ENCODE results near the gene IL16. TPM values are rescaled to one million over a fixed set of nuclear protein-coding genes. Genes with fewer than 3 reads are reported as not detected.

The IL16 gene
- total RNA-seq, 1 donor from 2014 or later, result 2.5 TPM

DNA sequence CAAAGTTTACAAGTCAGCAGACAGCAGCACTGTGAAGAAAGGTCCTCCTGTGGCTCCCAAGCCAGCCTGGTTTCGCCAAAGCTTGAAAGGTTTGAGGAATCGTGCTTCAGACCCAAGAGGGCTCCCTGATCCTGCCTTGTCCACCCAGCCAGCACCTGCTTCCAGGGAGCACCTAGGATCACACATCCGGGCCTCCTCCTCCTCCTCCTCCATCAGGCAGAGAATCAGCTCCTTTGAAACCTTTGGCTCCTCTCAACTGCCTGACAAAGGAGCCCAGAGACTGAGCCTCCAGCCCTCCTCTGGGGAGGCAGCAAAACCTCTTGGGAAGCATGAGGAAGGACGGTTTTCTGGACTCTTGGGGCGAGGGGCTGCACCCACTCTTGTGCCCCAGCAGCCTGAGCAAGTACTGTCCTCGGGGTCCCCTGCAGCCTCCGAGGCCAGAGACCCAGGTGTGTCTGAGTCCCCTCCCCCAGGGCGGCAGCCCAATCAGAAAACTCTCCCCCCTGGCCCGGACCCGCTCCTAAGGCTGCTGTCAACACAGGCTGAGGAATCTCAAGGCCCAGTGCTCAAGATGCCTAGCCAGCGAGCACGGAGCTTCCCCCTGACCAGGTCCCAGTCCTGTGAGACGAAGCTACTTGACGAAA is 103.1 kb downstream of the IL16 start:
- intact Hi-C loops (cut with DNase I), result no loop called here
- no peak for DNase-seq (ENCODE audit: low spot score)

DNA sequence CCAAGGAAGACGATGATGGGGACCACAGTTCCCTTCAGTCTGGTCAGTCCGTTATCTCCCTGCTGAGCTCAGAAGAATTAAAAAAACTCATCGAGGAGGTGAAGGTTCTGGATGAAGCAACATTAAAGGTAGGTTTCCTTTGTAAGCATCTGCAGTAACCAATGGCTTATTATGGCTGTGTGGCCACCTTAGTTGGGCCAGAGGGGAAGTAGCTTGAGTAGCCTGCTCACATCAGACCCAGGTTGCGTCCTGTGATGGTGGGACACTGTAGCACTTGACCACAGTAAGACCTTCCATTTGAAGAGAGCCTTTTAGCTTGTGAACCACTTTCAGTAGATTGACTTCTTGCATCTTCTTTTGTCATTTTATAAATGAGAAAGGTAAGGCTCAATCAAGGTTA is 104.7 kb downstream of the IL16 start:
- no peak for DNase-seq (ENCODE audit: low spot score)
- intact Hi-C loops (cut with DNase I), result no loop called here

DNA sequence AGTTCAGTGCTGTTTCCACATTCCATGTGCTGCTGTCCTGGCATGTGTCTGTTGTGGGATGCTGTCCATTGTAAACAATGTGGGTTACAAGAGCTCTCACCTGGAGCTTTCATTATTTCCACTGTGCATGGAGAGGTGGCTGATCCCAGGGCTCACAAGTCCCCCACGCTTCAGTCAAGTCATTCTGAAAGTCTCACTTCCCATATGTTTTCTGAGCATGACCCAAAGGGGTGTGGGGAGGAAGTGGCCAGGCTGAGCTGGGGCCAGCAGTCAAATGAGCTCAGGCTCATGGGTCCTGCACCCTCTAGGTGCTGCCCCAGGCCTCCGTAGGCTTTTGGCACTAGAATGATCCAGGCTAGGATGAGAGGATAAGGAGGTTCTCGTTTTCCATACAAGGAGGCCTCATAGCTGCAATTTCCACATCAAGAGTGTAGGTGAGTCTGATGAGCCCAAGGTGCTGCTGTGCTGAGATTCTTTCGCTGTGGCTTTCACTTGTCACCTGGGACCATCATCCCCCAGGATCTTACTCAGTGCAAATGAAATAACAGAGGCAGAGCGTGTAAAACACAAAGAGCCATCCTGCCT is 105.2 kb downstream of the IL16 start:
- intact Hi-C loops (cut with DNase I), result no loop called here
- no peak for DNase-seq (ENCODE audit: low spot score)

DNA sequence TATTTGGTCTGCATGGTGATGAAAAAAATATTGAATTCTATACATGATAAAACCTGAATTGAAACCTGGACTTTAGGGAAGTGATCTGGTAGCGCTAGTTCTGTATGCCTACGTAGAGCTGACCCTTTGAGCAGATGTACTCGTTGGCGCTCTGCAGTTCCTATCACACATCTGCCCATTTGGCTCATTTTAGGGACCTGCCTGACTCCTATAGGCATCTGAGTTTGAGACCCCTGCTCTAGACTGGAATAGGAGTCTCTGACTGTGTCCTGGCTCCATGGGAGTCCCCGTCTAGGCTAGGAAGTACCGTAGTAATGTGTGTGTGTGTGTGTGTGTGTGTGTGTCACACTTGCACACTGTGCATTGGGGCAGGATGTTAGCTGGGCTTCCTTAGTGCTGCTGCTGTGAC is 106.0 kb downstream of the IL16 start:
- intact Hi-C loops (cut with DNase I), result no loop called here
- no peak for DNase-seq (ENCODE audit: low spot score)

DNA sequence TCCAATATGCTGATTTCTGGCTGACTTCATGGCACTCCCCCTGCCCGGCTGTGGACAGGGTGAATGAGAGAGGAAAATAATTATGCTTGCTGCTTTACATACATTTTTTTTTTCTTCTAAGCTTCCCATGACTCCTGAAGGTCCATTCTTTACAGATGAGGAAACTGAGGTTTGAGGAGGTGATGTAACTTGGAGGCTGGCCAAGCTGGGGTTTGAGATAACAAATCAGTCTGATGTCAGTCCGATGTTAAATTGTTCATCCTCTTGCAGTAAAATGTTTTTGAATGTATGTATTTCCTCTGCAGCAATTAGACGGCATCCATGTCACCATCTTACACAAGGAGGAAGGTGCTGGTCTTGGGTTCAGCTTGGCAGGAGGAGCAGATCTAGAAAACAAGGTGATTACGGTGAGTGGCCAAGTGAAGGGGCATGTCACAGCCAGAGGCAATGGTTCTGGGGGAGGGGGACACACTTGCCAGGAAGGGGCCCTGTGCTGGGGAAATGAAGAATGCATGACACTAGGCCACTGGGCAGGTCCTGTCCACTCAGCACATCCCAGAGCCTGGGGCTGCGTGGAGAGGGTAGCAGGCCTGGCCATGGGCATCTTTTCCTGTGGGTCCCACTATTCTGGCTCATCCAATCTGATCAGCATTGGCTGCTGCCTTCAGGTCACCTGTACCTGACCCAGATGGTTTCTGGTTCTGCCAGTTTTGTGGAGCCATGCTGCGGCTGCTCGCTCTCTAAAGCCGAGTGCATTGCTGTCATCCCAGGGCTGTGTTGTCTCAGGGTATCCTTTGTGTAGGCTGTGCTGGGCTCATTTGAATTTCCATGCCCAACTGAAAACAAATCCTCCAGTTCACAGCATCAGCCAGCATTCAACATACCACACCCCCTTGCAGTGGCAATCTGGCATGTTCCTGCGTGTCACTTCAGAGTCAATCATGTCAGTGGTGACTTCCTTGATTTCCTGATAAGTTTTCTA is 106.9 kb downstream of the IL16 start:
- DNase-seq (ENCODE audit: low spot score), result no peak
- intact Hi-C loops (cut with DNase I), result no loop called here

DNA sequence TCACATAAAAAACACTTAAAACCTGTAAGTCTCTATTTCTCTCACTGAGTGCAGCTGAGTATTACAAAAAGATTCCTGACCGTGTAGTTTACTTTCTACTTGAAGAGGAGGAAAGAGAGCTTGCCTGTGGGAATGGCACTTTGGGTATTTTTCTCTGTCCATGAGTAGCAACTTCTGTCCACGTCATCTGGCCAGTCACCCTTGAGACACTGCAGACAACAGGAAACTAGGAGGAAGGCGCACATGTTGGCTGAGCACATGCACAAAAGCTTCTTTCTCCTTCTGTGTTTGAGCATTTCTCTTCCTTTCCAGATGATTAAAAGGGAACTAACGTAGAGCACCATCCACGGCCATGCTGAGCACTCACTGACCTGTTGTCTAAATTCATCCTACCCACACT is 107.5 kb downstream of the IL16 start:
- no peak for DNase-seq (ENCODE audit: low spot score)
- intact Hi-C loops (cut with DNase I), result no loop called here

DNA sequence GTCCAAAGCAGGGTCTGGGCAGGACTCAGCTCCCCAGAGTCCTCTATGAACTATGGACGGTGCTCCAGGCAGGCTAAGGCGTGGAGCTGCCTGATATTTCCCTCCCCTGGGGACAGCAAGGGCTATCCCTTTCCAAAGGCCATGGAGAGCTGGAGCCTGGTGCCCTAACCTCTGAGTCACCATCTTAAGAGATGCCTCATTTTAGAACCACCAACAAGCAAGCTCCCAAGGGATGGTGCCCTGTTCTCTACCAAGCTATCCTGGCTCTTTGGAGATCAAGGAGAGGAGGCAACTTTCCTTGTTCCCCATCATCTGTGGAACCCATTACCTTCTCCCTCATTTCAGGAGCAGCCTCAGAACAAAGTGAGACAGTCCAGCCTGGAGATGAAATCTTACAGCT is 111.6 kb downstream of the IL16 start:
- intact Hi-C loops (cut with DNase I), result no loop called here
- no peak for DNase-seq (ENCODE audit: low spot score)

DNA sequence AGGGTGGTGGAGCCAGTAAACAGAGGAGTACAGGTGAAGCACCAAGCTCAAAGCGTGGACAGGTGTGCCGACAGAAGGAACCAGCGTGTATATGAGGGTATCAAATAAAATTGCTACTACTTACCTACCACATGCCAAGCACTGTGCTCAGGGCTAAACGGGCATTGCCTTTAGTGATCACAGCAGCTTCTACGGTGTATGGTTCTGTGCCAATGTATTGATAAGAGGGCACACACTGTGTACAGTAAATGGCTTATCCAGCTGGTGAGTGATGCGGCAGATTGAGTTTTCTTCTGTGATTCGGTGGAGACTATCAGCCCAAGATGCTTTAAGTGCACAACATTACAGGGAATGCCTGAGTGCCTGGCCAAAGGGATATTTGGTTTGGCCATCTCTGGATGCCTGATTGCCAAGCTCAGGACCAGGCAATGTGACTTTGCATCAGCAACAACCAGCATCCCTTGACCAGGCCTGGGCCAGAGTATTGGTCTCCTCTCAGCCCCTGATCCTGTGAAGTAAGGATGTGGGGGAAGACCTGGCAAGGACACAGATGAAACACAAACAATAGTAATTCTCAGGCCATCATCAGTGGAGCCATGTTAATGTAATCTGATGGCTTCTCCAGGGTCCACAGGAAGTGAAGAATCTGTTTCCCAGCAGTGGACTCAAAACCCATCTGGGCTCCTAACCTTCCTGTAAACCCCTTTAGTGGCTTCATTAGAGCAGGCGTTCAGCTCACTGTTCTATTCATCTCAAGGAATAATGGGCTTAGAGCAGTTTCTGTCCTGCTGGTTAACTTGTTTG is 113.2 kb downstream of the IL16 start:
- no peak for DNase-seq (ENCODE audit: low spot score)
- intact Hi-C loops (cut with DNase I), result no loop called here

DNA sequence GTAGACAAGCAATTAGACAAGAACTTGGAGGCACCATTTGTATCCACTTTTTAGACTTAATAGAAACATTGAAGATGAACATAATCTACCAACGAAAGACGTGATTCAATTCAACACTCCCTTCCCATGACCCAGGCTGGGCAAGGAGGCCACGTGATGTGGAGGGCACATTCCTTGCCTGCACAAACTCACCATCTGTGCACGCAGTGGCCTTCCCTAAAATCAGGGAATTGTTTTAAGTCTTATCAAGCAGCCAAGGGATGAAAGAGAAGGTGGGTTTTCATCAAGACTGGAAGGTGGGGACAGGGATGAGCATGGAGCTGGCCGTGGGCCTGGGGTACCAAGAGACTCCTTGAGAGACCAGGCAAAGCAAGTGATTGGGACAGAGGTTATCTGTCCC is 113.8 kb downstream of the IL16 start:
- DNase-seq (ENCODE audit: low spot score), result no peak
- intact Hi-C loops (cut with DNase I), result no loop called here

DNA sequence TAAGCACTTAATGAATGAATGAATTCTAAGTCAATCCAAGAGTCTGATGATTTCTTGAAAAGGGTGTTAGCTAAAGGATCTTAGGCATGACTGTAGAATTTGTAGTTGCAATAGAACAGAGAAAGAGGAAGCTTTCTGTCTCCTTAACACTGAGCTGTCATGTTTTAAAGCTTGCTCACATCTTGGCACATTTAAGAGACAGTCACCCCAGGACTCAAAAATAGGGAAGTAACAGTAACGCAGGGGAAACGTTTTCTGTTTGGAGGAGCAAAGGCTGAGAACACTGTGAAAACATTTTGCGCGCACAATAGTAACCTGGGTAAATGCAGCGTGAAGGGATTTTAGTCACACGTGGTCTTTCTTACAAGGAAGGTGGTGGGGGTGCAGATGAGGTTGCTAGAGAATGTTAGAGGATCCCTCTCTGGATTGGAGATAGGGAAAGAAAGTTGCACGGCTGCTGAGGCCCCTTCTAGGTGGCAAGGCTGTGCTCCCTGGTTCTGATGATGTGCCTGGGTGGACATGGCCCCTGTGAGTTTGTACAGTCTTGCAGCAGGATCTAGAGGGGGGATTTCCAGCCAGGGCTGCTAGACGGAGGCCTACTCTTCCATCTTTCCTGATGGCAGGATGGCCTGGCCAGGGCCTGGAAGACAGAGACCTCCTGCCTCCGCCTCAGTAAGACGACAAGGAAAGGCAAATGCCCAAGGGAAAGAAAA is 115.2 kb downstream of the IL16 start:
- no peak for DNase-seq (ENCODE audit: low spot score)
- intact Hi-C loops (cut with DNase I), result no loop called here

DNA sequence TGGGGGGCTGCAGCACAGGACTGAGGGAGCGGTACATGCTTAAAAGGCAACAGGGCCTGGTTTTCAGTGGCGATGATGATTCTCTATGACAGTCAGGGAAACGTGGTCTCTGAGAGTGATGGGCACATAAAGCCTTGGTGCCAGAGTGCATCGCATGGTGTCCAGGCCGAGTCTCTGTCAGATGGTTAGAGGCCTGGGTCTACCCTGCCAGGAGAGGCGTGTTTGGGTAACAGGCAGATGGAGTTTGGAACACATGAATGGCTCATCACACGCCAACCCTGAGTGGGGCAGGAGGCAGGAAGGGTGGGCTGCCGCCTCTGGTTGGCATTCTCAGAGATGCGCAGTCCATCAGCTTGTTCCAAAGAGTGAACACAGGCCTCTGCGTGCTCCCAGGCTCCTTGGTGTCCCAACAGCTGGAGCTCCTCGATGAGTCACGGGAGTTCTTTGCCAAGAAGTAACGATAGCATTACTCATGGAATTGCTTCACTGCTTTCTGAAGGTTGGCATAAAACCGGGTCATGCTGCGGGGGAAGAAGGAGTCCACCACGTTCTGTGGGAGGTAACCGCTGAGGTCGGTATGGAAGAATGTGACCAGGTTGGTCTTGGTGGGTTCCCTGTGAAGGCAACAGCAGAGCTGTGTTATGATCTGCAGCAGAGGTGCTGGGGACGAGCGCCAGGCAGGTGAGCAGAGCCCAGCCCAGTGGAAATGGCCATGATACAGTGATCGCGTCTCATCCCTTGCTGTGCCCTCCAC is 116.3 kb downstream of the IL16 start:
- no peak for DNase-seq (ENCODE audit: low spot score)
- intact Hi-C loops (cut with DNase I), result no loop called here

DNA sequence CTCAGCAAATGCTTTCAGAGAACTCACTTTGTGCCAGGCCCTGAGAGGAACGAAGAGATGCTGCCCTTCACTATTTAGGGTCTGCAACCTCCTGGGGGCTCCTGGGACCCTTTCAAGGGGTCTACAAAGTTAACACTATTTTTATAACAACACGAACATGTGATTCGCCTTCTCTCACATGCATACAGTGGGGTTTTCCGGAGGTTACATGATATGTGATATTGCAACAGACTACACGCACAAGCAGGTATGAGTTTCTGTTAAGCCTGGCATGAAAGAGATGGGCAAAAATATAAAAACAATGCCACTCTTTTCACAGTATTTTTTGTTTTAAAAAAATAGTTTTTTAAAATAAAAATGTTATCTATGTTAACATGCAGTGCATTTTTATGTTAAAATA is 117.0 kb downstream of the IL16 start:
- DNase-seq (ENCODE audit: low spot score), result no peak
- intact Hi-C loops (cut with DNase I), result no loop called here

DNA sequence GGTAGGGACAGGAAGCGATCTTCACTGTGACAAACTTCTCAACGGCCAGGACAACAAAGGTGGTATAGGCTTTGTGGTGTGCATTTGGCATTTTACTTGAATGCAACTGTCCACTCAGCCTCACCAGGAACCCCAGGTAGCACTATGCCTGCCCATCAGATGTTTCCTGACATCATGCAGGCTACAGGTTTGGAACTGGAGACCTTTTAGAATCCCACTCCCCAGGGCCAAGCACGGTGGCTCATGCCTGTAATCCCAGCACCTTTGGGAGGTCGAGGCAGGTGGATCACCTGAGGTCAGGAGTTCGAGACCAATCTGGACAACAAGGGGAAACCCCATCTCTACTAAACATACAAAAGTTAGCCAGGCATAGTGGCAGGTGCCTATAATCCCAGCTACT is 117.7 kb downstream of the IL16 start:
- intact Hi-C loops (cut with DNase I), result no loop called here
- no peak for DNase-seq (ENCODE audit: low spot score)

DNA sequence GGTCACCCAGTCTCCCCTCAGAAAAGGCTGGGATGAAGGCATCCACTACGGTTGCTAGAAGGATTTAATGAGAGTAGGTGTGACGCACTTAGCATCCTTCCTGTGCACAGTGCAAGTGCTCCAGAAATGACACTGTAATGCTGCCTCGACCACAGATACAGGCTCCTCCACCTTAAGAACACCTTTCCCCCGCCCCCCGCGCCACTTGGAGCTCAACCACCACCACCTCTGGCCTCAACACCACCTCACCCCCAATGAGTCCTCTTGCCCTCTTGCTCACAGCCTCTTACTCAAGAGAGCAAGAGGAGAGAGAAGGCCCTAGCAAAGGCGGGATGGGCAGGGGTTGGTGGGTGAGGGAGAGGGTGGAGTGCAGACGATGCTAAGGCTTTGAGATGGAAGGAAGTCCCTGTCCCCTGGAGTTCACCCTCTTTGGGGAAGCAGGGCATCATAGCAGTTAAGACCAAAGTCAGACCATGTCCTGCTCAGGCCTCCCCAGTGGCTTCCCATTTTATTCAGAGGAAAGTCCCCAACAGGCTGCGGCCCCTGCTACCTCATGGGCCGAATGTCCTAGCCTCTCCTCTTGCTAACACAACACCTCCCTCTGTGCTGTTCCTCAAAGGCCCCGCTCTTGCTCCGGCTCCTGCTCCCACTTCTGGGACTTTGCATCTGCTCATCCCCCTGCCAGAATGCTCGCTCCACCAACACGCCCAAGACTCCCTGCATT is 118.9 kb downstream of the IL16 start:
- no peak for DNase-seq (ENCODE audit: low spot score)
- intact Hi-C loops (cut with DNase I), result no loop called here

DNA sequence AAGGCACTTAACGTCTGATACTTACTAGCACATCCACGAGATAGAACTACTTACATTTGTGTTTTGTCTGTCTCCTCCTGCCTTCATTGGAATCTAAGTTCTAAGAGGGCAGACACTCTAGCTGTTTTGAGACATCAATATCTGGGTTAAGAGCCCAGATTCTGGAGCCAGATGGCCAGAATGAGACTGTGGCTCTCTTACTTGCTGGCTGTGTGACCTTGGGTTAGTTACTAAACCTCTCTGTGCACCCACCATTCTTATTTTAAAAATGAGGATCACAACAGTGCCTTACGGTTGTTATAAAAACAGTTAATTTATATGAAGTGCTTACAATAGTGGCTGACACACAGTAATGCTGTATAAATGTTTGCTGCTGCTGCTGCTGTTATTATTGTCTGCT is 119.6 kb downstream of the IL16 start:
- intact Hi-C loops (cut with DNase I), result no loop called here
- no peak for DNase-seq (ENCODE audit: low spot score)

DNA sequence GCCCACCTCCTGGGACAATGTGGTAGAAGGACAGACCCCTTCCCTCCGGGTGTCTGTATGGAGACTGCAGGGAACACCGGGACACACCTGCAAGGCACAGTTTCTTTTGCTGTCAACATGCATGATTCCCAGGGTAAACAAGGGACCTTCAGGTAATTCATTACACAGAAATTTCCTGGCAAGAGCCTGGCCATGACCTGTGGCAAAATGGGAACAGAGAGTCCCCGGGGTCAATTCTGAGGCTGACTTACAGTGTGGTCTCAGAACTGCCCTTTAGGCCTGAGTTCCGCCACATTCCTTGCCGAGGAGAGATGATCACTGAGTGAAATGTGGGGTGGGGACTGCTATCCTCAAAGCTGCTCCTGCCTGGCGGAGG is 121.0 kb downstream of the IL16 start:
- DNase-seq (ENCODE audit: low spot score), result no peak

DNA sequence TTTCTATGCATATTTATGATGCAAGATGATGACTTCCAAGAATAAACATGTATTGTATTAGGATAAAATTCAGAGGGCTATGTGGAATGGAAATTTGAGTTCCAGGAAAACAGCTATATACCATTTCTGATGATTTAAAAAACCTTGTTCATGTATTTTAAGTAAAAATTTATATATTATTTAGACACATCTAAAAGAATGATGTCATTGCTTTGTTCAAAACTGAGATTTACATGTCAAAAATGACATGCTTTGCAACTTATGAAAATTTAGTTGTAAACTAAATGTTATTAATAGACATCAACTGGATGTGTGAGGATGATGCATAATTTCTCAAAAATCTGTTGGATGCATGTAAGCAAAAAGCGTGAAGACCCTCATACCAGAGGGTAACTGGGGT is 125.0 kb downstream of the IL16 start:
- intact Hi-C loops (cut with DNase I), result no loop called here
- no peak for DNase-seq (ENCODE audit: low spot score)

More for the DNA sequence above, 121.0 kb downstream of the IL16 start:
- intact Hi-C loops (cut with DNase I), result no loop called here

DNA sequence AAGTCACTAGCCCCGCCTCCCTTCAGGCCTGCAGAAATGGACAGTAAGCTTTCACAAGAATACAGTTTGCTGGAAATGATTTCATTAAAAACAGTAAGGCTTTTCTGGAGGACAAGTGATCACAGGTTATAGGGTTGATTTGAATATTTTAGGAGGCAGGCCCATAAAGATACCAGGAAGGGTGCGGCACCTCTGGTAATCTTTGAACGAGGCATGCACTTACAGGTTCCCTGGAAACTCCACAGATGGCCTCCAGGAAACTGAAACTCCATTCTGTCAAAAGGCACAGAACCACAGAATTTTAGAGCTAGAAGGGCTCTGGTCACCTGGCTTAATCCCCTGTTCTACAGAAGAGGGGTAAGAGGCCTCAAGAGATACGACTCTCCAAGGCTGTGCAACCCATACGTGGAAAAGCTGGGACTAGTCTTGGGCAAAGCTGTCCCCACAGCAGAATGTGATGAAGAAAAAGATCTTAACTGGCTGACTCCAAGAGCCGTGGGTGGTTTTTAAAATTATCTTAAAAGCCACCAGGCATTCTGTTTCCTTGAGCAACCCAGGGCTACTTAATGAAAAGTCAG is 126.1 kb downstream of the IL16 start:
- intact Hi-C loops (cut with DNase I), result no loop called here
- no peak for DNase-seq (ENCODE audit: low spot score)
